GF-D8 (cell line): ENCODE results near the gene KIF1B.
"Not testable (repeated sequence)": the region's sequence is repeated elsewhere in the genome, so short reads cannot be mapped to it uniquely, and the experiment has no call there.

Experiments used
- DNase-seq: peaks from one replicate; lab custom pipeline; 2025; lab: John Stamatoyannopoulos, UW

Gene KIF1B

GRCh38 chr1:10192263-10192662, 18.1 kb upstream of the KIF1B start:
- DNase-seq = no peak

GRCh38 chr1:10193288-10193687, 17.1 kb upstream of the KIF1B start:
- DNase-seq = no peak

GRCh38 chr1:10195570-10195969, 14.8 kb upstream of the KIF1B start:
- DNase-seq = no peak

- DNase-seq = no peak
Observed at GRCh38 chr1:10196976-10197375, 13.4 kb upstream of the KIF1B start.

- DNase-seq = no peak
Observed at GRCh38 chr1:10200620-10201019, 9.8 kb upstream of the KIF1B start.

GRCh38 chr1:10204003-10204642, 6.2 kb upstream of the KIF1B start:
- no peak for DNase-seq

GRCh38 chr1:10205206-10205605, 5.2 kb upstream of the KIF1B start:
- DNase-seq = not testable (repeated sequence)

GRCh38 chr1:10207810-10208209, 2.6 kb upstream of the KIF1B start:
- DNase-seq = no peak

- peak; percentile 65 for DNase-seq
Observed at GRCh38 chr1:10208537-10208936, 1.8 kb upstream of the KIF1B start.

GRCh38 chr1:10209590-10209904, 823 bp upstream of the KIF1B start:
- DNase-seq = peak; percentile 13

- DNase-seq = no peak
Observed at GRCh38 chr1:10210841-10211804, 753 bp downstream of the KIF1B start.

- no peak for DNase-seq
Observed at GRCh38 chr1:10211805-10212410, 1.5 kb downstream of the KIF1B start.

- DNase-seq = no peak
Observed at GRCh38 chr1:10212476-10212875, 2.1 kb downstream of the KIF1B start.

GRCh38 chr1:10213186-10213705, 2.9 kb downstream of the KIF1B start:
- DNase-seq = no peak

- DNase-seq = no peak
Observed at GRCh38 chr1:10216090-10216749, 5.8 kb downstream of the KIF1B start.

GRCh38 chr1:10217748-10218441, 7.5 kb downstream of the KIF1B start:
- DNase-seq = no peak

GRCh38 chr1:10220200-10220599, 9.8 kb downstream of the KIF1B start:
- DNase-seq = no peak

- DNase-seq = not testable (repeated sequence)
Observed at GRCh38 chr1:10220657-10221056, 10.3 kb downstream of the KIF1B start.

GRCh38 chr1:10225573-10225972, 15.2 kb downstream of the KIF1B start:
- DNase-seq = no peak

- DNase-seq = no peak
Observed at GRCh38 chr1:10228528-10228927, 18.2 kb downstream of the KIF1B start.

GRCh38 chr1:10229903-10230302, 19.5 kb downstream of the KIF1B start:
- no peak for DNase-seq

- no peak for DNase-seq
Observed at GRCh38 chr1:10232163-10232562, 21.8 kb downstream of the KIF1B start.
